ENCODE measurements around the gene SCARB2. TPM values are rescaled to one million over a fixed set of nuclear protein-coding genes. Genes with fewer than 3 reads are reported as not detected.
A peak's percentile ranks its signal among the peaks of the same experiment; 100 is the strongest.

Gene SCARB2
- total RNA-seq, 1 donor from 2014 or later: 330 TPM

DNA sequence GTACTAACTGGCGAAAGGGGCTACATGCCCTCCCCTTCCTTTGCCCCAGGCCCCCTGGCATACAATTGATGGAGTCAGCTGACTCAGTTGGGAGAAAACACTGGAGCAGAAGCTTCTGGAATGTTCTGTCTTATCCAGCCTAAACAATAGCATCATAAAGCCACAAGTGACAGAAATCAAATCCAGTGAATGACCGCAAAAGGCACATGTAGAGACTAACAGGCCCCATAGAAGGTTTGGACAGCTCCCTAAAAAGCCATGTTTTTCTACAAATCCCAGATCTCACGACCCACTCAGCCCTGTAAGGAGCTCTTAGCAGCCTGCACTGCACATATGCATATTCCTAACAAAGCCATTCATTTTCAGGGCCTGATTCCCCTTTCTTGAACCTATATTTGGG, 25.1 kb downstream of the SCARB2 start:
- Mint-ChIP-seq H3K4me1 (ENCODE audit: low read depth, unreplicated experiment) (peaks cover 2% of the 10 kb centered on the region), H3K27me3 (ENCODE audit: unreplicated experiment) (peaks cover 6% of the 10 kb centered on the region), H3K9me3 (ENCODE audit: unreplicated experiment) (peaks cover 2% of the 10 kb centered on the region), H3K4me3 (ENCODE audit: unreplicated experiment) (no peak overlapping the region), H3K36me3 (ENCODE audit: unreplicated experiment) (peaks cover 19% of the 10 kb centered on the region), H3K27ac (ENCODE audit: unreplicated experiment) (peak overlapping the region; percentile 13)
- no peak for TF ChIP-seq CTCF (IDR thresholded peaks at IDR 0.05; ENCODE audit: partially characterized antibody, unreplicated experiment)
- DNase-seq: no peak

DNA sequence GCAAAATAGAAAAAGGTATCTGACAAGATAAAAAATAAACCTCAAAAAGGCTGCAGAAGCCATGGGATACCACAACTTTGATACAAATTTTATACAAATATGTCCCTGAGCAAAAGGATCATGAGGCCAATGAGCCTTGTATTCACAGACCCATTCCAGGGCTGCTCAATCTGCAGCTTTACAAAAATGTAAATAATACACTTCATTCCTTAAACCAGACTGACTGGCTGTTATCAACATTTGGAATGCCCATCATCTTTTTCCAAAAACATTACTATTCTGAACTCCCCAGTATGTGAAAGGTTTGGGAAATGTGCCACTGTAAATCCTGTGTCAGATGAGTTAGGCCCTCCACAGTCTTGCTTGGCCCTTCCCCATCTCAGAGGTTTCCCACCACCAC, 25.5 kb downstream of the SCARB2 start:
- H3K36me3 Mint-ChIP-seq (ENCODE audit: unreplicated experiment): peaks cover 16% of the 10 kb centered on the region
- H3K9me3 Mint-ChIP-seq (ENCODE audit: unreplicated experiment): peaks cover 2% of the 10 kb centered on the region

DNA sequence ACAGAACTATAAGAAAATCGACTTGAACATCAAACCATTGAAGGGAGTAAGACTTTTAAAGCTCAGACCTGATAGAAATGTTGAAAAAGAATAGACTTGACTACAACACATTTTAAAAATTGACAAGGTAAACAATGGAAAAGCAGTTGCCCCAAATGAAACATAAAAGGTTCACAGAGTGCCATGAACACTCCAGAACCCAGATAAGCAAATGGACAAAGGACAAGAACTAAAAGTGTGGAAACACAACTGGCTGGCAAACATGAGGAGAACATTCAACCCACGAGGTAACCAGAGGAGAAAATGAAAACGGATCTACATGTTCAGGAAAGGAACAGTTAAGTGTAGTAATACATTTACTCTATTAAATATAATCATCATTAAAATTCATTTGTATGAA, 26.5 kb downstream of the SCARB2 start:
- DNase-seq: no peak
- Mint-ChIP-seq H3K36me3 (ENCODE audit: unreplicated experiment) (peaks cover 10% of the 10 kb centered on the region), H3K27ac (ENCODE audit: unreplicated experiment) (no peak overlapping the region), H3K27me3 (ENCODE audit: unreplicated experiment) (peaks cover 5% of the 10 kb centered on the region), H3K9me3 (ENCODE audit: unreplicated experiment) (peaks cover 2% of the 10 kb centered on the region), H3K4me3 (ENCODE audit: unreplicated experiment) (no peak overlapping the region), H3K4me1 (ENCODE audit: low read depth, unreplicated experiment) (peaks cover 2% of the 10 kb centered on the region)
- TF ChIP-seq CTCF (IDR thresholded peaks at IDR 0.05; ENCODE audit: partially characterized antibody, unreplicated experiment): no peak

More for the DNA sequence above, 25.5 kb downstream of the SCARB2 start:
- TF ChIP-seq CTCF (IDR thresholded peaks at IDR 0.05; ENCODE audit: partially characterized antibody, unreplicated experiment): no peak
- no peak overlapping the region for H3K4me3 Mint-ChIP-seq (ENCODE audit: unreplicated experiment)
- H3K27ac Mint-ChIP-seq (ENCODE audit: unreplicated experiment): no peak overlapping the region
- no peak for DNase-seq
- peaks cover 5% of the 10 kb centered on the region for H3K27me3 Mint-ChIP-seq (ENCODE audit: unreplicated experiment)
- H3K4me1 Mint-ChIP-seq (ENCODE audit: low read depth, unreplicated experiment): peaks cover 2% of the 10 kb centered on the region

DNA sequence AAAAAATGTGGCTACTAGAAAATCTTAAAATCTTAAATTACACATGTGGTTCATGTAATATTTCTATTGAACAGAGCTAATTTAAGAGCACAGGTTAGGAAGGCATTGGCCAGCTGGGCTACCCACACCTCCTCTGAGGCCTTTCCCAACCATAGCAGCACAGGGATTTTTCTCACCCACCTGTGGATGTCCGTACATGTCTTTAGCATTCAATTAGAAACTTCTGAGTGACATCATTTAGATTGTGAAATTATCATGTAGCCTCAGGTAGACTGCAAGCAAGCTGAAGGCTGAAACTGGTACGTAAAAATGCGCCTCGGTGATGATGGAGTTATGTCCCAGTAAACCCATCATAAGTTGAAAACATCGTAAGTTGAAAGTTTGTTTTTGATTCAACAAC, 31.2 kb downstream of the SCARB2 start:
- no peak for TF ChIP-seq CTCF (IDR thresholded peaks at IDR 0.05; ENCODE audit: partially characterized antibody, unreplicated experiment)
- H3K27me3 Mint-ChIP-seq (ENCODE audit: unreplicated experiment): peaks cover 5% of the 10 kb centered on the region

GRCh38 chr4:76179398-76180318, 34.0 kb downstream of the SCARB2 start:
- Mint-ChIP-seq H3K4me1 (ENCODE audit: low read depth, unreplicated experiment) (peaks cover 2% of the 10 kb centered on the region), H3K9me3 (ENCODE audit: unreplicated experiment) (no peaks in the 10 kb centered on the region), H3K27ac (ENCODE audit: unreplicated experiment) (peak overlapping the region; percentile 7), H3K27me3 (ENCODE audit: unreplicated experiment) (peaks cover 1% of the 10 kb centered on the region), H3K4me3 (ENCODE audit: unreplicated experiment) (peak overlapping the region; percentile 36), H3K36me3 (ENCODE audit: unreplicated experiment) (no peaks in the 10 kb centered on the region)
- DNase-seq: peak; percentile 91
- TF ChIP-seq CTCF (IDR thresholded peaks at IDR 0.05; ENCODE audit: partially characterized antibody, unreplicated experiment): peak; percentile 96

More for the DNA sequence above, 31.2 kb downstream of the SCARB2 start:
- H3K4me3 Mint-ChIP-seq (ENCODE audit: unreplicated experiment): no peak overlapping the region
- peaks cover 2% of the 10 kb centered on the region for H3K9me3 Mint-ChIP-seq (ENCODE audit: unreplicated experiment)
- H3K36me3 Mint-ChIP-seq (ENCODE audit: unreplicated experiment): no peaks in the 10 kb centered on the region
- H3K4me1 Mint-ChIP-seq (ENCODE audit: low read depth, unreplicated experiment): peaks cover 2% of the 10 kb centered on the region
- H3K27ac Mint-ChIP-seq (ENCODE audit: unreplicated experiment): no peak overlapping the region
- no peak for DNase-seq

Measured in glutamatergic neuron (in vitro differentiated cells).